Renal pelvis (tissue), 4 donors: ENCODE measurements around the gene CTNNA3. TPM values are rescaled to one million over a fixed set of nuclear protein-coding genes. Genes with fewer than 3 reads are reported as not detected.
"Not testable (repeated sequence)": the region's sequence is repeated elsewhere in the genome, so short reads cannot be mapped to it uniquely, and the experiment has no call there.

Source experiments
- DNase-seq: peaks from one replicate; pipeline ENCODE4 v3.0.0-alpha.2; 2013
- polyA plus RNA-seq, 3 donors: library from polyadenylated mRNA; unstranded; fragments of 120-200 nt; gene quantifications; one replicate each; pipeline ENCODE4 v1.2.1, GENCODE V29; 2013; ENCODE audit not compliant: insufficient read length in 3 of 3

Gene CTNNA3
- polyA plus RNA-seq, 3 donors, result 2.8 to 4.2 (median 4.1) TPM

- DNase-seq, result no peak
These were observed 92.3 kb downstream of the CTNNA3 start for GRCh38 chr10:67603701-67604100.

DNA sequence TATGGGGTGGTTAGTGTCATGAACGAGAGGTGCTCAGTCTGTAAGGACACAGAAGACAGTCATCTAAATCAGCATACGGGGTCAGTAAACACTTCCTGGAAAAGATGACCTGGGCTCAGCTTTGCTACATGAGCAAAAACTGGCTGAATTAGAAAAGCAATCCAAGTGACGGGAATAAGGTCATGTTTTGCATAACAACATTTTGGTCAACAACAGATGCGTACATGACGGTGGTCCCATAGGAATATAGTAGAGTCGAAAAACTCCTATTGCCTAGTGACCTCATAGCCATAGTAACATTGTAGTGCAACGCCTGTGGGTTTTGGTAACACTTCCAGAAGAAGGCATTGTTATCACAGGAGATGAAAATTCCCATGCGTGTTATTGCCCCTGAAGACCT, 92.9 kb downstream of the CTNNA3 start:
- DNase-seq, result no peak

GRCh38 chr10:67602268-67602950, 93.6 kb downstream of the CTNNA3 start:
- no peak for DNase-seq

DNA sequence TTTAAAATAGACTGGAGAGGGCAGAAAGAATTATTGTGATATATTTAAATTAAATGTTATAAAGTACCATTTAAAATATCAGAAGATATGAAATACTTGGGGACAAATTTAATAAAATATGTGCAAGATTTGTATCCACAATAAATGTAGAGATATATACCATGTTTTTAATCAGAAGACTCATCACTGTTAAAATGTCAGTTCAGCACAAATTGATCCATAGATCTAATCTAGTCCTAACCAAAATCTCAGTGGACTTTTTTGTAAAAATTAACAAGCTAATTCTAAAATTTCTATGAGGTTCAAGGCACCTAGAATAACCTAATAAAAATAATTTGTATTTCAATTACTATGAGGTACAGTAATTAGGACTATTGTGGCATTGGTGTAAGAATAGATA, 96.4 kb downstream of the CTNNA3 start:
- DNase-seq, result no peak

DNA sequence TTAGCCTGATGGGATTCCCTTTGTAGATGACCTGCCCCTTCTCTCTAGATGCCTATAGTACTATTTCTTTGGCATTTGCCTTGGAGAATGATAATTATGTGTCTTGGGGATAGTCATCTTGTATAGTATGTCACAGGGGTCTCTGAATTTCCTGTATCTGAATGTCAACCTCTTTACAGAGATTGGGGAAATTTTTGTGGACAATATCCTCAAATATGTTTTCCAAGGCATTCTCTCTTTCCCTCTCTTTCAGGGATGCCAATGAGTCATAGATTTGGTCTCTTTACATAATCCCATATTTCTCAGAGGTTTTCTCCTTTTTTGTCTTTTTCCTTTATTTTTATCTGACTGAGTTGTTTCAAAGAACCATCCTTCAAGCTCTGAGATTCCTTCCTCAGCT, 99.4 kb downstream of the CTNNA3 start:
- no peak for DNase-seq

- DNase-seq, result no peak
These were observed 108.2 kb downstream of the CTNNA3 start for GRCh38 chr10:67587771-67588170.

- no peak for DNase-seq
These were observed 120.5 kb downstream of the CTNNA3 start for GRCh38 chr10:67575532-67575931.

- DNase-seq, result no peak
These were observed 122.5 kb downstream of the CTNNA3 start for GRCh38 chr10:67573484-67573883.

DNA sequence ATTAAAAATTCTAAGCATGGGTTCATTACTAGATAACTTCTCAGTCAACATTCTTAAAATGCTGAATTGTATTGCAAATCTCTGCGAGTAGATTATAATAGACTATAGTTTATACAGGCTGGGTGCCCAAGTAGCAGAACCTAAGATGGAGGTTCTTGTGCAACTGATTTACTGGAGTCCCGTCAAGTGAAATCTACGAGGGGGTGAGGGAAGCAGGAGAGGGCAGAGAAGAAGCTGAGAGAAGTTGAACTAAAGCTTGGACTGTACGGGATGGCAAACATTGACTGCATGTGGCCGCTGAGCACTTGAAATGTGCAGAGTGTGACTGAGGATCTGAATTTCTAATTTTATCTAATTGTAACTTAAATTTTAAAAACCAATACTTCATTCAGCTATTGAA, 124.5 kb downstream of the CTNNA3 start:
- DNase-seq, result no peak

GRCh38 chr10:67558311-67558710, 137.7 kb downstream of the CTNNA3 start:
- DNase-seq, result not testable (repeated sequence)

GRCh38 chr10:67553254-67553653, 142.7 kb downstream of the CTNNA3 start:
- DNase-seq, result no peak

- no peak for DNase-seq
These were observed 145.1 kb downstream of the CTNNA3 start for GRCh38 chr10:67550838-67551402.

- no peak for DNase-seq
These were observed 145.9 kb downstream of the CTNNA3 start for GRCh38 chr10:67550046-67550445.

DNA sequence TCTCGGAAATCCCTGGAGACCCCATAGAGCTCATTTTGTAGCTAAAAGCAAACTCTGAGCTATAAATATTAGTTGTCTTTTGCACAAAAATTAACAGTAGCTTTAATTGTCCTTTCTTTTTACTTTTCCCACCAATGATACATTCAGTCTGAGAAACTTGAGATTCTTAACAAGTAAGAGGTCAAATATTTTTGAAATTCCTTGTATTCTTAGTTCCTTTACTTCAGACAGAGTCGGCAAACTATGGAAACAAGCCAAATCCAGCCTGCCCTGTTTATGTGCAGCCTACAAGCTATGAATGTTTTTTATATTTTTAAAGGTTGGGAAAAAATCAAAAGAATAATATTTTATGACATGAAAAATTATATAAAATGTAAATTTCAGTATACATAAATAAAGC, 146.6 kb downstream of the CTNNA3 start:
- peak; percentile 14 for DNase-seq

DNA sequence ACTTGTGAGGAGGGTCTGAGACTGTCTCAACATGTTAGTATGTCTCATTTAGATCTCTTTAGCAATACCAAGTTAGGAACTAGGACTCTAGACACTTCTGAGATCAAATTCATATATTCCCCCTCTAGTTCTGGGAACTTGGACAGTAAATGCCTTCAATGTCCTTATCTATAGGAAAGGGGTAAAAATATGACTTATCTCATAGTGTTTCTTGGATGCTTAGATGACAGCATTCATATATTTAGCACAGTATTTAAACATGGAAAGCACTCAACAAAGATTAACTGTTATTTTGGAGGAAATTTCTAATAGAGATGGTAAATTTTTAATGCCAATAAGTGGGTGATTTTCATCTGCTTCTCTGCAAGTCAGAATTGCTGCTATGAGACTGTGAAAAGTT, 154.6 kb downstream of the CTNNA3 start:
- DNase-seq, result no peak

- DNase-seq, result peak; percentile 19
These were observed 156.7 kb downstream of the CTNNA3 start for GRCh38 chr10:67539312-67539711.

GRCh38 chr10:67537906-67538305, 158.1 kb downstream of the CTNNA3 start:
- DNase-seq, result peak; percentile 50

GRCh38 chr10:67533376-67533775, 162.6 kb downstream of the CTNNA3 start:
- DNase-seq, result no peak

- not testable (repeated sequence) for DNase-seq
These were observed 165.0 kb downstream of the CTNNA3 start for GRCh38 chr10:67530990-67531389.

DNA sequence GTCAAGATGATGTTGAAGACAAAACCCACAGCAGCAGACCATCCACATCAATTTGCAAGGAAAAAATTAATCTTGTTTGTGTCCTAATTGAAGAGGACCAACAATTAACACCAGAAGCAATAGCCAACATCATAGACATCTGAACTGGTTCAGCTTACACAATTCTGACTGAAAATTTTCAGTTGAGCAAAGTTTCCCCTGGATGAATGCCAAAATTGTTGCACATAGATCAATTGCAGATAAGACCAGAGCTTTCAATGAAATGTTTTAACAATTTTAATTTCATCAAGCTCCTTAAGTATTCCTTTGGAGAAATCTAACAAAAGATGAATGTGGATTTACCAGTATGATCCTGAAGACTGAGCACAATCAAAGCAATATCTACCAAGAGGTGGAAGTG, 168.6 kb downstream of the CTNNA3 start:
- no peak for DNase-seq

GRCh38 chr10:67521546-67521945, 174.4 kb downstream of the CTNNA3 start:
- DNase-seq, result no peak

GRCh38 chr10:67520924-67521520, 175.0 kb downstream of the CTNNA3 start:
- DNase-seq, result peak; percentile 69

- DNase-seq, result no peak
These were observed 176.6 kb downstream of the CTNNA3 start for GRCh38 chr10:67519434-67519833.

DNA sequence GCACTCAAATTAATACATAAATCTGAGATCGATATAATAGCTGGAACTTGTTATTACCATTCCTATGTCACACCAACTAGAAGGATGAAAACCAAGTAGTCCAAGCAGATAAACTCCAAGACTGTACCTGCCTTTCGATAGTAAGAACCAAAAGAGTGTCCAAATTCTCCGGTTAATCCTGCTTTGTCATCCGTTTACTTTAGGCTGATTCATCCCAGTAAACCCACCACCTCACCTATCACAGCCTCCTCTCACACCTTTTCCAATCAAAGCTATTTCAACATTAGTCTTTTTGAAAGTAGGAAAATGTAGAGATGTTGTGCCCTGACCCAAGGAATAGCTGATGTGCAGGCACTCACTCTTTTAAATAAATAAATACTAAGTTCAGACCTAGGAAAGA, 177.2 kb downstream of the CTNNA3 start:
- DNase-seq, result no peak
